Hepatocyte (in vitro differentiated cells): ENCODE measurements around the gene XRCC5. TPM values are rescaled to one million over a fixed set of nuclear protein-coding genes. Genes with fewer than 3 reads are reported as not detected.

ENCODE experiments used
- DNase-seq: peaks from one replicate; pipeline ENCODE4 v3.0.0-alpha.2; 2016; ENCODE audit warnings: low spot score
- H2AFZ ChIP-seq: fragments of 200-600 bp; sonication (generic); 2 replicates; pipeline ENCODE4 v1.6.0; 2016; ENCODE audit warnings: antibody characterized with exemption, mild to moderate bottlenecking
- H3K27ac ChIP-seq: fragments of 200-600 bp; sonication (generic); 2 replicates; pipeline ENCODE4 v1.5.1; 2016; ENCODE audit warnings: mild to moderate bottlenecking
- H3K27me3 ChIP-seq: fragments of 200-600 bp; sonication (generic); 2 replicates; pipeline ENCODE4 v1.6.1; 2016
- H3K36me3 ChIP-seq: fragments of 200-600 bp; sonication (generic); replicated peaks from 2 replicates; pipeline ENCODE4 v1.5.1; 2016; ENCODE audit warnings: low read depth; ENCODE audit not compliant: insufficient read depth
- H3K4me1 ChIP-seq: fragments of 200-600 bp; sonication (generic); 2 replicates; pipeline ENCODE4 v1.5.1; 2016; ENCODE audit warnings: mild to moderate bottlenecking, moderate library complexity; ENCODE audit not compliant: insufficient read depth
- H3K4me2 ChIP-seq: fragments of 200-600 bp; sonication (generic); 2 replicates; pipeline ENCODE4 v1.6.0; 2016
- H3K4me3 ChIP-seq: fragments of 200-600 bp; sonication (generic); 2 replicates; pipeline ENCODE4 v1.5.1; 2016; ENCODE audit warnings: mild to moderate bottlenecking
- H3K79me2 ChIP-seq: fragments of 200-600 bp; sonication (generic); 2 replicates; pipeline ENCODE4 v1.6.0; 2017; ENCODE audit warnings: mild to moderate bottlenecking
- H3K9me2 ChIP-seq: fragments of 200-600 bp; sonication (generic); replicated peaks from 2 replicates; pipeline ENCODE4 v1.6.0; 2017; ENCODE audit warnings: mild to moderate bottlenecking; ENCODE audit not compliant: insufficient read depth
- H3K9me3 ChIP-seq: fragments of 200-600 bp; sonication (generic); 2 replicates; pipeline ENCODE4 v1.5.1; 2016; ENCODE audit warnings: low read depth, mild to moderate bottlenecking
- H4K20me1 ChIP-seq: fragments of 200-600 bp; sonication (generic); 2 replicates; pipeline ENCODE4 v1.6.0; 2016; ENCODE audit warnings: mild to moderate bottlenecking; ENCODE audit not compliant: insufficient read depth, poor library complexity, severe bottlenecking
- EZH2 ChIP-seq: fragments of 200-600 bp; sonication (generic); IDR thresholded peaks from 2 replicates; pipeline ENCODE4 v1.6.1; 2016; ENCODE audit warnings: antibody characterized with exemption, mild to moderate bottlenecking, borderline replicate concordance
- EZH2phosphoT487 ChIP-seq: fragments of 200-600 bp; sonication (generic); IDR thresholded peaks from one replicate; pipeline ENCODE4 v1.6.1; 2018; ENCODE audit warnings: antibody characterized with exemption, mild to moderate bottlenecking, low read depth, moderate library complexity; ENCODE audit not compliant: unreplicated experiment, severe bottlenecking
- WGBS: methylation state at CpG from one replicate; pipeline ENCODE4 v1.1.6; 2016; ENCODE audit warnings: low lambda C conversion rate; ENCODE audit errors: missing lambda C conversion rate; 5-methylcytosine and 5-hydroxymethylcytosine counted together
- polyA plus RNA-seq: library from polyadenylated mRNA; unstranded; fragments of >200 nt; fragmentation: Nextera tagmentation; extraction: Ambion mirVana; gene quantifications from 2 replicates; pipeline ENCODE4 v1.2.1, GENCODE V29; 2016
- total RNA-seq: library from RNA; depleted of rRNA; stranded (reverse); fragments of >200 nt; gene quantifications from 2 replicates; pipeline ENCODE4 v1.2.3, GENCODE V29; 2014
- TF ChIP-seq, protein P1 (sequence below): fragments of 200-600 bp; sonication (generic); IDR thresholded peaks from 2 replicates; pipeline ENCODE4 v1.5.1; 2016; ENCODE audit warnings: antibody characterized with exemption, mild to moderate bottlenecking; ENCODE audit not compliant: poor library complexity

XRCC5 gene
- total and polyA plus RNA-seq, 2 experiments from 2014 or later: 181 to 208 TPM

DNA sequence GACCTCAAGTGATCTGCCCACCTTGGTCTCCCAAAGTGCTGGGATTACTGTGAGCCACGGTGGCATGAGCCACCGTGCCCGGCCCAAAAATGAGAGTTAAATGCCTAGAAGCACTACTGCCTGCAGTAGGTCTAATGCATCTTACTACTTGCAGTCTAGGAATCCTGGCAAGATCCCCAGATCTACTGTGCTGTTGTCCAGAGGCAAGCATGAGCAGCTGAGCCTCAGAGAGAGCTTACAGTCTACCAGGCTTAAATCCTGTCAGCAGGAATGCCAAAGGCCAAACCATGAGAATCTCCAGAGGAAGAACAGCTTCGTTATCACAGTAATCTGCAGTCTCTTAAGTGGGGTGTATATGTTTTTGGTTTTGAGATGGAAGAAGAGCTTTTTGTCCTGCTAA lies 54.4 kb downstream of the XRCC5 start:
- no peaks in the 10 kb centered on the region for H3K9me2 ChIP-seq
- H3K79me2 ChIP-seq: peaks cover 20% of the 10 kb centered on the region
- H3K4me3 ChIP-seq: no peak overlapping the region
- peak; percentile 56 for DNase-seq
- no peaks in the 10 kb centered on the region for H3K9me3 ChIP-seq
- no peaks in the 10 kb centered on the region for H3K27me3 ChIP-seq
- H3K36me3 ChIP-seq: no peaks in the 10 kb centered on the region
- no peak overlapping the region for H3K27ac ChIP-seq
- 74% methylated on average over 4 of the region's 4 CpGs for WGBS
- TF ChIP-seq, protein P1, sequence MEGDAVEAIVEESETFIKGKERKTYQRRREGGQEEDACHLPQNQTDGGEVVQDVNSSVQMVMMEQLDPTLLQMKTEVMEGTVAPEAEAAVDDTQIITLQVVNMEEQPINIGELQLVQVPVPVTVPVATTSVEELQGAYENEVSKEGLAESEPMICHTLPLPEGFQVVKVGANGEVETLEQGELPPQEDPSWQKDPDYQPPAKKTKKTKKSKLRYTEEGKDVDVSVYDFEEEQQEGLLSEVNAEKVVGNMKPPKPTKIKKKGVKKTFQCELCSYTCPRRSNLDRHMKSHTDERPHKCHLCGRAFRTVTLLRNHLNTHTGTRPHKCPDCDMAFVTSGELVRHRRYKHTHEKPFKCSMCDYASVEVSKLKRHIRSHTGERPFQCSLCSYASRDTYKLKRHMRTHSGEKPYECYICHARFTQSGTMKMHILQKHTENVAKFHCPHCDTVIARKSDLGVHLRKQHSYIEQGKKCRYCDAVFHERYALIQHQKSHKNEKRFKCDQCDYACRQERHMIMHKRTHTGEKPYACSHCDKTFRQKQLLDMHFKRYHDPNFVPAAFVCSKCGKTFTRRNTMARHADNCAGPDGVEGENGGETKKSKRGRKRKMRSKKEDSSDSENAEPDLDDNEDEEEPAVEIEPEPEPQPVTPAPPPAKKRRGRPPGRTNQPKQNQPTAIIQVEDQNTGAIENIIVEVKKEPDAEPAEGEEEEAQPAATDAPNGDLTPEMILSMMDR: no peak
- TF ChIP-seq EZH2: no peak
- no peak for TF ChIP-seq EZH2phosphoT487
- H2AFZ ChIP-seq: no peak overlapping the region
- H4K20me1 ChIP-seq: peaks cover 5% of the 10 kb centered on the region
- H3K4me2 ChIP-seq: no peak overlapping the region
- no peaks in the 10 kb centered on the region for H3K4me1 ChIP-seq

DNA sequence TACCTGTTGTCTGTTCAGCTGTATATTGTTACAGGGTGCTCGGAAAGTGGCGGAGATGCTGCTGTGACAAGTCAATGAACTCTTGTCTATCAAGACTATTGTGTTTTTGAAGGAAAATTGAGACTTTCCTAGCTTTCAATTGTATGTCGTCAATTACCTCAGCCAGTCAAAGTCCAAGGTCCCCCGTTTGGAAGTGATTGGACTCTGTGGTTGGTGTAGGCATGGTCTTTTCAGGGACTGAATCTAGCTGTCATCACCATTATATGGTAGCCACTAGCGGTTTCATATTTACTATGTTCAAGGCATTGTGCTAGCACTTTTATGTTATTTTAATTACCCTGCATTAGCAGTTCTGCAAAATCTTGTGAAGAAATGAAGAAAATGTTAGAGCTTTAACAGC lies 54.9 kb downstream of the XRCC5 start:
- H3K27me3 ChIP-seq: no peaks in the 10 kb centered on the region
- no peak overlapping the region for H3K4me2 ChIP-seq
- WGBS: 88% methylated on average over 5 of the region's 5 CpGs
- H3K9me3 ChIP-seq: no peaks in the 10 kb centered on the region
- TF ChIP-seq EZH2 (no peak), EZH2phosphoT487 (no peak)
- TF ChIP-seq, protein P1: no peak
- no peaks in the 10 kb centered on the region for H3K9me2 ChIP-seq
- no peak overlapping the region for H3K4me3 ChIP-seq
- H3K79me2 ChIP-seq: peaks cover 23% of the 10 kb centered on the region
- no peak overlapping the region for H3K27ac ChIP-seq
- no peaks in the 10 kb centered on the region for H3K36me3 ChIP-seq
- H4K20me1 ChIP-seq: peaks cover 5% of the 10 kb centered on the region
- no peak overlapping the region for H2AFZ ChIP-seq
- no peak for DNase-seq
- H3K4me1 ChIP-seq: no peaks in the 10 kb centered on the region

DNA sequence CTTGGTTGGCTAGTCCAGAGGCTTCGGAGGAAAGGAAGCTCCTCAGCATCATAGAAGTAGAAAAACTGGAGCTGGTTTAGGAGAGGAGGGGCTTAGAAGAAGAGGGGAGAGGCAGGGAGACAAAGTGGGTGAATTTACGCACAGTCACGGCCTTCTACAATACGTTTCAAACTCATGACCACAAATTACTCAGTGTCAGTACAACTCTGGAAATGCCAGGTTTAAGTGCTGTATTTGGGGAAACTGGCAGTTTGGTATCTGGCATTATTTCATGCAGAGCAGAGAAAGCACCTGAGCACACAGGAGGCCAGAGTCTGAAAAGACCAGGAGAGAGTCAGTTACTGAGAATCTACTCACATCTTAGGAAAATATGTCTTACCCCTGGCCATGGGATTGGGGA lies 55.4 kb downstream of the XRCC5 start:
- WGBS: 97% methylated on average over 4 of the region's 4 CpGs
- no peaks in the 10 kb centered on the region for H3K9me2 ChIP-seq
- no peaks in the 10 kb centered on the region for H3K36me3 ChIP-seq
- no peak overlapping the region for H3K27ac ChIP-seq
- peaks cover 22% of the 10 kb centered on the region for H3K79me2 ChIP-seq
- H3K4me3 ChIP-seq: no peak overlapping the region
- no peak overlapping the region for H3K4me2 ChIP-seq
- H3K4me1 ChIP-seq: no peaks in the 10 kb centered on the region
- no peak for DNase-seq
- H3K27me3 ChIP-seq: no peaks in the 10 kb centered on the region
- no peak for TF ChIP-seq EZH2phosphoT487
- no peak for TF ChIP-seq EZH2
- TF ChIP-seq, protein P1: no peak
- no peaks in the 10 kb centered on the region for H3K9me3 ChIP-seq
- H2AFZ ChIP-seq: no peak overlapping the region
- peaks cover 5% of the 10 kb centered on the region for H4K20me1 ChIP-seq

DNA sequence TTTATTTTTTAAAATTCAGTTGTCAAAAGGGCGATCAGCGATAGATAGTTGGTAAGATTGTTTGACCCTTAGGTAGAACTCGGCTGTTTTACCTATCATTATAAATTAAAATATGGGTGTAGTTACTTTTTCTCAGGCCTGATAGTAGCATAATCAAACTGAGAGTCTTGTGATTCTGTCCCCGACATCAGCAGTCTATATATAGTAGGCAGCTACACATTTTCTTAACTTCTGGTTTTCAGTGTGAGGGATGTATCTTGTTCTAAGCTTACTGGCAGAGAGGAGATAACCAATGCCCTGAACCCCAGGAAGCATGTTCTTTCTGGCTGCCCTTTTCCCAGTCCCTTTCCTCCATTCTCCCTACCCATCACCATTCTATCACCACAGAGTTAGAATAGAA lies 56.6 kb downstream of the XRCC5 start:
- TF ChIP-seq EZH2: no peak
- TF ChIP-seq EZH2phosphoT487: no peak
- TF ChIP-seq, protein P1: no peak
- H3K36me3 ChIP-seq: no peaks in the 10 kb centered on the region

More for the DNA sequence above, 56.6 kb downstream of the XRCC5 start:
- Histone ChIP-seq H4K20me1 (peaks cover 5% of the 10 kb centered on the region), H3K9me3 (no peaks in the 10 kb centered on the region), H3K9me2 (no peaks in the 10 kb centered on the region), H3K27me3 (no peaks in the 10 kb centered on the region), H3K27ac (no peak overlapping the region), H3K4me1 (no peaks in the 10 kb centered on the region), H3K4me3 (no peak overlapping the region), H3K4me2 (no peak overlapping the region), H3K79me2 (peaks cover 22% of the 10 kb centered on the region), H2AFZ (no peak overlapping the region)
- 94% methylated on average over 4 of the region's 4 CpGs for WGBS
- DNase-seq: no peak
